ENCODE results near the gene PUM1. TPM values are rescaled to one million over a fixed set of nuclear protein-coding genes. Genes with fewer than 3 reads are reported as not detected.

The PUM1 gene
- total and polyA plus RNA-seq, 2 of the 4 experiments (the other 2 are of a cell fraction) = 75.4 to 137 TPM

- H3K4me2 ChIP-seq (ENCODE audit: low read depth, low read length) = no peak overlapping the region
- CTCF ChIA-PET = no interaction called here
- no CpG with 5 or more reads among the region's 1 CpG for WGBS, 2 experiments (ENCODE audit: extremely low coverage in 2 of 2, insufficient read length in 1 of 2)
Measured at GRCh38 chr1:31011719-31012118, 53.8 kb downstream of the PUM1 start.

More at GRCh38 chr1:31011719-31012118, 53.8 kb downstream of the PUM1 start:
- Histone ChIP-seq H3K79me1 (ENCODE audit: low read depth in 1 of 2, low read length in 2 of 2) (peaks cover 7 to 66% of the 10 kb centered on the region in 2 experiments), H4K8ac (ENCODE audit: low read depth in 2 of 2, low read length in 2 of 2) (no peak overlapping the region), H3K4ac (ENCODE audit: low read depth, low read length) (no peak overlapping the region), H2AFZ (replicated peaks; ENCODE audit: low read length, poor library complexity) (no peak overlapping the region), H2BK15ac (ENCODE audit: low read depth, low read length) (no peak overlapping the region), H3K18ac (ENCODE audit: low read depth, low read length) (no peak overlapping the region), H3K9ac (ENCODE audit: low read depth, low read length) (no peak overlapping the region), H3K4me1 (ENCODE audit: control insufficient read depth, insufficient read depth, low read length) (peaks cover 24% of the 10 kb centered on the region), H4K20me1 (ENCODE audit: insufficient read depth, low read length) (peaks cover 86% of the 10 kb centered on the region), H3K36me3 (ENCODE audit: control insufficient read depth, insufficient read depth, low read length) (no peaks in the 10 kb centered on the region), H3K23ac (ENCODE audit: low read depth, low read length) (no peak overlapping the region), H3K9me3 (ENCODE audit: control insufficient read depth, insufficient read depth, low read length) (no peaks in the 10 kb centered on the region), H3K9me1 (ENCODE audit: insufficient read depth, low read length) (peaks cover 15% of the 10 kb centered on the region), H2BK20ac (ENCODE audit: low read depth, low read length) (no peak overlapping the region), H2BK120ac (ENCODE audit: low read depth, low read length) (no peak overlapping the region), H2AK9ac (replicated peaks; ENCODE audit: low read depth, low read length, poor library complexity) (no peak overlapping the region), H2BK5ac (ENCODE audit: low read depth, low read length, poor library complexity, severe bottlenecking) (no peak overlapping the region), H4K5ac (ENCODE audit: low read depth, low read length) (no peak overlapping the region), H2AK5ac (ENCODE audit: low read depth, low read length) (no peak overlapping the region), H3K27me3 (ENCODE audit: control insufficient read depth, insufficient read depth, low read length) (no peaks in the 10 kb centered on the region), H3K56ac (ENCODE audit: extremely low read depth, insufficient read depth, low read length) (no peak overlapping the region), H3K27ac (ENCODE audit: insufficient read depth, low read length) (no peak overlapping the region), H4K91ac (ENCODE audit: insufficient read depth, low read depth, low read length) (no peak overlapping the region), H3K4me3 (ENCODE audit: insufficient read depth, low read depth, low read length) (no peak overlapping the region), H3K14ac (replicated peaks; ENCODE audit: low read depth, low read length) (no peak overlapping the region)
- dilution Hi-C loops (cut with HindIII; ENCODE audit: low sequenced_read_pairs, unreplicated experiment) = no loop called here
- POLR2A ChIA-PET (ENCODE audit: unreplicated experiment) = no interaction called here
- no TSS peak for BruUV-seq (replicated peaks)
- in situ Hi-C loops (cut with MboI; ENCODE audit: low sequenced_read_pairs) = no loop called here
- no peak for ATAC-seq (ENCODE audit: low read depth)
- TF ChIP-seq BHLHE40 (IDR thresholded peaks at IDR 0.05; ENCODE audit: low read depth, low read length) (no peak), NFE2L2 (IDR thresholded peaks at IDR 0.05; ENCODE audit: low read depth, low read length) (no peak), MAZ (IDR thresholded peaks at IDR 0.05; ENCODE audit: borderline replicate concordance, low read depth, low read length) (no peak), RCOR1 (IDR thresholded peaks at IDR 0.05; ENCODE audit: insufficient replicate concordance, low read length) (no peak)
- intact Hi-C loops (cut with micrococcal nuclease) = no loop called here
- no peak for DNase-seq

Data from IMR-90 (cell line).